GM19397 (cell line): ENCODE data around the gene SEC14L5.

Experiments used
- ATAC-seq: cut with Tn5 transposase; IDR thresholded peaks from one replicate; pipeline ENCODE4 v1.9.1; 2021; ENCODE audit warnings: mild to moderate bottlenecking, moderate library complexity; ENCODE audit not compliant: unreplicated experiment

Gene SEC14L5

GRCh38 chr16:5062790-5063765, 104.9 kb downstream of the SEC14L5 start:
- ATAC-seq: no peak

GRCh38 chr16:5064915-5065314, 106.8 kb downstream of the SEC14L5 start:
- ATAC-seq: no peak

DNA sequence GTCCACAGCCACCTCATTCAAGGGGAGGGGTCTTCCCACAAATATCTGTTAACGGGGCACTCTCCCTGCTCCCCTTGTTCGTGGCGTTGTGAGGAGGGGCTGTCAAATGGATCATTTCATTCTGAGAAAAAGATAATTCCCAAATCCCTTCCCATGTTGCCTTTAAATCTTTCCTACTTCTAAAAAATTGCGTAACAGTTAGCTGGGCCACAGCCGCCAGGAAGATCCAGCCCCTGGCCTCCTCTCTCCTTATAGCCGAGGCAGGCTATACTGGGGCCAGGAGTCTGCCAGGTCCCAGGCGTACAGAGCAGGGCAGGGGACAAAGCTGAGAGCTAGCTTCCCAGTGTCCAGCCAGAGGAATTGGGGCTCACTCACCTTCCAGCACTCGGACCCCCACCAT, 107.2 kb downstream of the SEC14L5 start:
- no peak for ATAC-seq

DNA sequence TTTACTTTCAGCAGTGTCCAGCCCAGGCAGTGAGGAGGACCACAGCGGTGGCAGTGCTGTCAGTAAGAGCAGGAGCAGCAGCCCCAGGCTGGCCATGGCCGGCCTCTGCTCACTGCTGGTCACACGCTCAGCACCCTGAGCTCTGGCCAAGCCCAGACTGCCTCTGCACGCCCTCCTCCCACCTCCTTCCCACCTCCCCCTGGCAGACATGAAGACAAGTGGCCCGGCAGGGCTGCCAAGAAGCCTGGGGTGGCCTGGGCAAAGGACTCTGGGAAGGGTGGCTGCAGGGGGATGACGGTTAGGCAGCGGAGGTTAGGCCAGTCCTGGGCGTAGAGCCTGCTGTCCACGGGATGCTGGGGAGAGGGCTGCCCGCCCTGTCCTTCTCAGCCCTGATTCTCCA, 107.7 kb downstream of the SEC14L5 start, which contains the start of gene C16orf89:
Gene C16orf89, minus strand, starts transcription at position 144 of the 400 bp plus-strand sequence. Its CDS starts 48 bp downstream, at position 96.
- ATAC-seq: no peak

DNA sequence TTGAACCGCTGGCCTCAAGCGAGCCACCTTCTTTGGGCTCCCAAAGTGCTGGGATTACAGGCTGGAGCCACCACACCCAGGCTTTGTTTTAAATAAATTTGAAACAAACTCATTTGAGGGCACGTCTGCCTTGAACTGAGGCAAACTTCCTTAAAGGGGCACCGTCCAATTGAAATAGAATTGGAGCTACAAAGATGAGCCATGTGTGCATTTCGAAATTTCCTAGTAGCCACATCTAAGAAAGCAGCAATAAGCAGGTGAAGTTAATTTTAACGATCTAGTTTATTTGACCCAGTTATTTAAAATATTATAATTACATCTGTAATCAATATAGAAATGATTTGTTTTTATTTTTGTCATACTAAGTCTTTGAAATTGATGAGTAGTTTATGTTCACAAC, 108.4 kb downstream of the SEC14L5 start:
- no peak for ATAC-seq
